Activated CD8-positive, alpha-beta memory T cell treated with anti-CD3 and anti-CD28 coated beads, Interleukin-2, amount 50 U/mL, for 1 hour (primary cell): Measurements from ENCODE around the gene CGB3.
A peak's percentile ranks its signal among the peaks of the same experiment; 100 is the strongest.

Experiments used
- DNase-seq: peaks from one replicate; pipeline ENCODE4 v3.0.0-alpha.2; 2020; ENCODE audit errors: extremely low read depth

CGB3 gene

GRCh38 chr19:49016067-49016839 lies 7.9 kb downstream of the CGB3 start:
- no peak for DNase-seq

GRCh38 chr19:49014870-49015255 lies 9.3 kb downstream of the CGB3 start:
- no peak for DNase-seq

- no peak for DNase-seq
Observed at GRCh38 chr19:49014123-49014869, 9.8 kb downstream of the CGB3 start.

- DNase-seq, result no peak
Observed at GRCh38 chr19:49011194-49011593, 12.9 kb downstream of the CGB3 start.

GRCh38 chr19:49010453-49010852 lies 13.7 kb downstream of the CGB3 start:
- no peak for DNase-seq

GRCh38 chr19:49009828-49010227 lies 14.3 kb downstream of the CGB3 start:
- DNase-seq, result no peak

GRCh38 chr19:49006905-49007304 lies 17.2 kb downstream of the CGB3 start:
- DNase-seq, result no peak

- no peak for DNase-seq
Observed at GRCh38 chr19:49004964-49005614, 19.0 kb downstream of the CGB3 start.

GRCh38 chr19:49004133-49004532 lies 20.0 kb downstream of the CGB3 start:
- no peak for DNase-seq

- peak; percentile 38 for DNase-seq
Observed at GRCh38 chr19:48999481-49000325, 24.4 kb downstream of the CGB3 start.

GRCh38 chr19:48997972-48998371 lies 26.2 kb downstream of the CGB3 start:
- DNase-seq, result no peak

- no peak for DNase-seq
Observed at GRCh38 chr19:48994035-48994386, 30.1 kb downstream of the CGB3 start.

- DNase-seq, result peak; percentile 94
Observed at GRCh38 chr19:48993175-48994034, 30.7 kb downstream of the CGB3 start, which contains the start of the genes GYS1 and RUVBL2. Gene GYS1, minus strand, starts transcription at chr19:48993309. Its CDS starts 197 bp downstream, at chr19:48993112. Gene RUVBL2, plus strand, starts transcription at chr19:48993887. Its CDS starts 25 bp downstream, at chr19:48993912.

GRCh38 chr19:48992581-48993174 lies 31.5 kb downstream of the CGB3 start:
- no peak for DNase-seq

GRCh38 chr19:48991873-48992580 lies 32.1 kb downstream of the CGB3 start:
- no peak for DNase-seq

GRCh38 chr19:48991011-48991609 lies 33.0 kb downstream of the CGB3 start:
- no peak for DNase-seq

- no peak for DNase-seq
Observed at GRCh38 chr19:48990400-48990799, 33.7 kb downstream of the CGB3 start.

- DNase-seq, result no peak
Observed at GRCh38 chr19:48989701-48990291, 34.3 kb downstream of the CGB3 start.

GRCh38 chr19:48988860-48989259 lies 35.3 kb downstream of the CGB3 start:
- DNase-seq, result no peak
